ENCODE results near the gene ENKD1.

DNA sequence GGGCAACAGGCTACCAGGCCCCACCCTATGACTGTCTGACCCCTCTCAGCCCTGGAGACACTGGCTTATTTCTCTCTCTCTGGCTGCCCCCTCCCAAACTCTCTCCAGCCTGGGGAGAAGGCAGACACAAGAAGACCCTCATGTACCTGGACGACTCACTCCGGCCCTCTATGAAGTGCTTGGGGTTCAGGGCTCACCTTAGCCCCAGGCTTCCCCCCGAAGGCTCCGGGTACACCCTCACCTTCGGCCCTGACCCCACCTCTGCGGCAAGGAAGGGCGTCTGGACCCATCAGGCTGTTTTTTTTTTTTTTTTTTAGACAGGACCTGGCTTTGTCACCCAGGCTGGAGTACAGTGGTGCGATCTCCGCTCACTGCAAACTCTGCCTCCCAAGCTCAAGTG is 22.5 kb downstream of the ENKD1 start:
- no peak for TF ChIP-seq TAF1 (CRISPR knock-in tag; IDR thresholded peaks at IDR 0.05)
- TF ChIP-seq, protein P1, sequence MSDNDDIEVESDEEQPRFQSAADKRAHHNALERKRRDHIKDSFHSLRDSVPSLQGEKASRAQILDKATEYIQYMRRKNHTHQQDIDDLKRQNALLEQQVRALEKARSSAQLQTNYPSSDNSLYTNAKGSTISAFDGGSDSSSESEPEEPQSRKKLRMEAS (IDR thresholded peaks at IDR 0.05), result no peak
- TF ChIP-seq ZNF274 (CRISPR knock-in tag; IDR thresholded peaks at IDR 0.05), result no peak

Measured in HepG2 (cell line).